Coronary artery (tissue), 2 donors: ENCODE measurements around the gene CDH13.
A peak's percentile ranks its signal among the peaks of the same experiment; 100 is the strongest.

Source experiments
- DNase-seq: peaks from one replicate; pipeline ENCODE4 v3.0.0-alpha.2; 2017; ENCODE audit warnings: low spot score
- H3K27ac ChIP-seq, 2 donors: fragments of 200-600 bp; sonication (generic); one replicate each; pipeline ENCODE4 v1.5.1; 2016 to 2019
- H3K4me3 ChIP-seq: fragments of 200-600 bp; sonication (generic); 2 replicates; pipeline ENCODE4 v1.5.1; 2016; ENCODE audit warnings: mild to moderate bottlenecking, moderate library complexity
- TF ChIP-seq, protein P1 (sequence below): fragments of 200-600 bp; sonication (generic); IDR thresholded peaks from one replicate; pipeline ENCODE4 v1.5.1; 2019; ENCODE audit warnings: antibody characterized with exemption

CDH13 gene

DNA sequence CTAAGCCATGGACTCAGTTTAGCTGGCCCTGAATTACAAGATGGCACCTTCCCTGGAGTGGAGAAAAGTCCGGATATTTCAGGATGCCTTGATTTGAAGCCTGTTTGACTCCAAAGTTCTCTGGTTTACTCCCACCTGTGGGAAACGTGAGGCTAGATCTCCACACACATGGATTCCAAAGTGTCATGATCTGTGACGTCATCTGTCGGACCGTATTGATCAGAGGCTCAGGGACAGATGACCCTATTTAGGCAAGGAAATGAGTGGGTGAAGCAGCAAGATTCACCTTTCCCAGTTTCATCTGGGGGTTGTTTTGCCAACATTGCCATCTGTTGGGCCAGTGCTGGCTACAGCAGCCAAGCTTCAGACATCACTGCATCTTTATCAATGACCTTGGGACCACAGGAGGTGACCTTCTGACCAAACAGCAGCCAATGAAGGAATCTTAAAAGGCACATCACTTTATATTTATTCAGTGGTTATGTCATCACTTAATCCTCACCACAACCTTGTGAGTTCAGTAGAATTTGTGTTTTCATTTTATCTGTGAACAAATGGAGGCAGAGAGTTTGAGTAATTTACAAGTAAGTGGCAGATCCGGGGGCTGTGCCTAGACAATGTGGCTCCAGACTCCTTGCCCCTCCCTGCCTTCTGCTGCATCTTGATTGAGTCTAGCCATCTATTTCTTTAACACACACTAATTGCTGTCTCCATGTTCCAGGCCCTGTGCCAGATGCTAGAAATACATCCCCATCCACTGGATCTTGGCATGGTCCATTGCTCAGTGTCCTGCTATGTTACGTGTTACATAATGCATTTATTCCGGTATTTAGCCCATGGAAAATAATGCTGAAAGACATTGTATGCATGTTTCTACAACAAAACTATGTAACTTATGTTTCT is 1.5 kb upstream of the CDH13 start:
- no peak for DNase-seq

DNA sequence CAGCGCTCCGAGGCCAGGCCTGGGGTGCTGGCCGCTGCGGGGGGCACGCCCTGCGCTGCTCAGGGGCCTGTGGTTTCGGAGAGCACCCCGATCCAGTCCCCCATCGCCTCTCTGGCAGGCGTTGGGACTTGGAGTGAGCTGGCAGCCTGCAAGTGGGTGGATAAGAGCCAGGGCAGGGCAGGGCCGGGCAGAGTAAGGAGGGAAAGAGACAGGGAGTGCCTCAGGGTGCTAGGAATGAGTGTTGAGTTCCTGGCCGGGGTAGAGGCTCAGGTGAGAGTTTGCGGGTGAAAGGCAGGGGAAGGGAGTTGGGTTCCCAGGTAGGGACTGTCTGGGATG is 1.3 kb downstream of the CDH13 start:
- H3K4me3 ChIP-seq = peak overlapping the region; percentile 80
- TF ChIP-seq, protein P1, sequence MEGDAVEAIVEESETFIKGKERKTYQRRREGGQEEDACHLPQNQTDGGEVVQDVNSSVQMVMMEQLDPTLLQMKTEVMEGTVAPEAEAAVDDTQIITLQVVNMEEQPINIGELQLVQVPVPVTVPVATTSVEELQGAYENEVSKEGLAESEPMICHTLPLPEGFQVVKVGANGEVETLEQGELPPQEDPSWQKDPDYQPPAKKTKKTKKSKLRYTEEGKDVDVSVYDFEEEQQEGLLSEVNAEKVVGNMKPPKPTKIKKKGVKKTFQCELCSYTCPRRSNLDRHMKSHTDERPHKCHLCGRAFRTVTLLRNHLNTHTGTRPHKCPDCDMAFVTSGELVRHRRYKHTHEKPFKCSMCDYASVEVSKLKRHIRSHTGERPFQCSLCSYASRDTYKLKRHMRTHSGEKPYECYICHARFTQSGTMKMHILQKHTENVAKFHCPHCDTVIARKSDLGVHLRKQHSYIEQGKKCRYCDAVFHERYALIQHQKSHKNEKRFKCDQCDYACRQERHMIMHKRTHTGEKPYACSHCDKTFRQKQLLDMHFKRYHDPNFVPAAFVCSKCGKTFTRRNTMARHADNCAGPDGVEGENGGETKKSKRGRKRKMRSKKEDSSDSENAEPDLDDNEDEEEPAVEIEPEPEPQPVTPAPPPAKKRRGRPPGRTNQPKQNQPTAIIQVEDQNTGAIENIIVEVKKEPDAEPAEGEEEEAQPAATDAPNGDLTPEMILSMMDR = no peak
- no peak for DNase-seq

More for the DNA sequence above, 1.5 kb upstream of the CDH13 start:
- TF ChIP-seq, protein P1 = no peak
- no peak overlapping the region for H3K4me3 ChIP-seq
- H3K27ac ChIP-seq = no peak overlapping the region

DNA sequence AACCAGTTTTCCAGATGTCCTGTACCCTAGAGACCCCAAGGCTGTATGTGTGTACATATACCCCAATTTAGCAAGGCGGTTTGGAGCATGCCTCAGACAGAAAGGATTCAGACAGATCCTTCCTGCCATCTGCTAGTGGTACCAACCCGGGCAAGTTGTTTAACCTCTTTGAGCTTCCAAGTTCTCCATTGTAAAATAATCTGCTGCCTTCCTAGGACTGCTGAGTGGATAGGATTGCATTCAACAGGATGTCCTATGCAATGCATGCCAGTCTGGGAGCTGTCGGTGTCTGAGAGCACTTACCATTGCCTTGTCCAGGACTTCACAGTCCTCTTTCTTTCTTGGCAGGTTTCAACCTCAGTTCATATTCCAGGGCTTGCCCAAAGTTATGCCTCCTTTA is 1.9 kb downstream of the CDH13 start:
- TF ChIP-seq, protein P1 = no peak
- DNase-seq = no peak
- Histone ChIP-seq H3K4me3 (peak overlapping the region; percentile 80), H3K27ac (peak overlapping the region; percentile 87 to 88)

More for the DNA sequence above, 1.3 kb downstream of the CDH13 start:
- H3K27ac ChIP-seq = peak overlapping the region; percentile 87 to 88

DNA sequence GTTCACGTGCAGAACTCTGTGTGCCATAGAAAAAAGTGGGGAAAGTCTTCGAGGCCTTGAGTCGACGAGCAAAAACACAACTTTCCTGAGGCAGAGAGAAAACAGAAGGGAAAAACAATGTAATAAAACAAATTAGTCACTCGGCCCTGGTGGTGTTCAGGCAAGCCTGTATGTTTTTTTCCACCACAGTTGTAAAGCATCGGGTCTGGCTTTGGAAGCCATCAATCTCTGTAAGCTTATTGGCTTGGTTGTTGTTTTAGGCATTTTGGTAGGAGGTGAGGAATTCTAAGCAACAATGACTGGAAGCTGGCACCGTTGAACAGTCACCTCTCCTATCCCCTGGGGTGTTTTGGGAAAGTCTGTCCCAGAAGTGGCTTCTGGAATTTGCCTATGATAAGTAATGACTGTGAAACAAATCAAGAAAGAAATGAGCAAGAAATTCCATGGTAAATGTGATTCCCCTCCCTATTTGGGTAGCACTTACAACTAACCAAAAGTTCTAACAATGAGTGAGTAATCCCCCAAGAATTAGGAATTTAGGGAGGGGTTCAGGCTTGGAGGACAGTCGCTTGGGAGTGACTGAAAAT is 2.8 kb downstream of the CDH13 start:
- H3K4me3 ChIP-seq = peak overlapping the region; percentile 80
- no peak for DNase-seq
- TF ChIP-seq, protein P1 = no peak
- H3K27ac ChIP-seq = peak overlapping the region; percentile 59 to 87

DNA sequence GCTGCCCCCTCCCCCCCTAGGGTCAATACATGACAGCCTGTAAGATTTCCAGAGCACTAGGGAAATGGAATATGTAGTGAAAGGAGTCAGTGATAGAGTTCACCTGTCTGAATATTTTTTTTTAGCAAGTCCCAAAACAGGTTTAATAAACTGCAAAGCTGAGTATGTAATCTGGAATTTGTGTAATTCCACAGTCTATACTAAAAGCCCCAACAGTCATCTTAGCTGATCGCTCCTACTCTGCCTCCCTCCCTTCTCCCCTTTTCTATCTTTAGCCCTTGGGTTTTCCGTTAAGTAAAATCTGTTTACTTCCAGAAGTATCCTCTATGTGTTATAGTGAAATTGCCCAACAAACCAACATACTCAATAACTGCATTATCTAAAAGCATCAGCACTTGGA is 3.5 kb downstream of the CDH13 start:
- H3K4me3 ChIP-seq = peak overlapping the region; percentile 80
- peak overlapping the region; percentile 59 to 87 for H3K27ac ChIP-seq
- TF ChIP-seq, protein P1 = no peak
- DNase-seq = no peak

DNA sequence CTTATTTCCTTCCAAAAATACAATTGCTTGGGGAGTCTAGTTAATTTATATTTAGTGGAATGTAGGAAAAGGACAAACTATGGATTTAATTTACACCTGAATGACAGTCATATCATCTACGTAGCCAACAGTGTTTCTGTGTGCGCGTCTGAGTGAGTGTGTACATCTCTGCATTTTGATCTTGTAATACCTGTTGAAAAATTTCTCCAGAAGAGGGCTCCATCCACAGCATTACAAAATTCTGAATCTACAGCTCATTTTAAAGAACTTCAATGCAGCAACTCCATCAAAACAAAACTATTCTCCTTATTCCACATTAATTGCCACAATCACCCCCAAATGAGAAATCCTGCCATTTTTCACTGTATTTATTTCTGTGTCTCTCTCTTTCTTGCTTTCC is 3.9 kb downstream of the CDH13 start:
- TF ChIP-seq, protein P1 = no peak
- Histone ChIP-seq H3K27ac (peak overlapping the region; percentile 59 to 87), H3K4me3 (peak overlapping the region; percentile 80)
- no peak for DNase-seq
